HCT116 (cell line): ENCODE measurements around the gene CDKAL1. TPM values are rescaled to one million over a fixed set of nuclear protein-coding genes. Genes with fewer than 3 reads are reported as not detected.
A peak's percentile ranks its signal among the peaks of the same experiment; 100 is the strongest.

Experiments used
- ATAC-seq: fragments of 200-7000 bp; cut with Tn5 transposase; 2 replicates; pipeline ENCODE4 v1.9.1; 2020; ENCODE audit warnings: mild to moderate bottlenecking, moderate library complexity
- BruUV-seq: library from RNA; stranded (reverse); fragments of 400-500 nt; replicated peaks from 2 replicates; lab custom pipeline; 2021; lab: Mats Ljungman, UMichigan
- CTCF ChIA-PET: fragments of 300-600 bp; sonication (Branson Sonifier 250); formaldehyde crosslinking; loops from one replicate; lab custom pipeline; 2021; ENCODE audit warnings: antibody characterized with exemption; lab: Charles Lee
- POLR2A ChIA-PET: fragments of 300-600, 350-600 bp; sonication (Branson Sonifier 250); formaldehyde crosslinking; loops from one replicate; lab custom pipeline; 2021; ENCODE audit warnings: antibody characterized with exemption; lab: Charles Lee
- RAD21 ChIA-PET, 2 experiments: fragments of 300-600 bp; sonication (Branson Sonifier 250); formaldehyde crosslinking; loops; one replicate each; lab custom pipeline; 2023; ENCODE audit warnings: low total read pairs in 2 of 2; ENCODE audit not compliant: uncharacterized antibody in 2 of 2, unreplicated experiment in 2 of 2, low non-redundant PET in 1 of 2; lab: Charles Lee
- DNase-seq: peaks from one replicate; pipeline ENCODE4 v3.0.0-alpha.2; 2010; ENCODE audit warnings: low read depth, low spot score
- H2AFZ ChIP-seq: fragments of 200-600 bp; shearing (Covaris generic), sonication (generic); 2 replicates; pipeline ENCODE4 v1.6.1; 2017; ENCODE audit warnings: low read depth, mixed run types, mixed read lengths, antibody characterized with exemption, low read length; ENCODE audit not compliant: poor library complexity, severe bottlenecking
- H3K27ac ChIP-seq: 2 replicates; pipeline ENCODE4 v1.5.1; 2012; ENCODE audit warnings: low read depth, low read length
- H3K27me3 ChIP-seq: fragments of 200-600 bp; sonication (generic); 2 replicates; pipeline ENCODE4 v1.6.1; 2016; ENCODE audit warnings: mixed run types, low read length, mixed read lengths; ENCODE audit not compliant: insufficient read depth
- H3K36me3 ChIP-seq, 2 experiments: fragments of 200-500 bp in 1 of 2; fragments of 200-600 bp in 1 of 2; sonication (Bioruptor generic) in 1 of 2; sonication (generic) in 1 of 2; 2 replicates each; pipeline versions ENCODE4 v1.5.1 to v1.6.1; 2014 to 2016; ENCODE audit warnings: low read length in 2 of 2, inconsistent platforms in 1 of 2, mixed read lengths in 1 of 2, mixed run types in 1 of 2; ENCODE audit not compliant: insufficient read depth in 2 of 2, control insufficient read depth in 1 of 2
- H3K4me1 ChIP-seq, 2 experiments: fragments of 200-600 bp in 1 of 2; sonication (generic) in 1 of 2; 2 replicates each; pipeline versions ENCODE4 v1.5.1 to v1.6.1; 2012 to 2017; ENCODE audit warnings: low read length in 2 of 2, inconsistent platforms in 1 of 2, mild to moderate bottlenecking in 1 of 2, mixed read lengths in 1 of 2, mixed run types in 1 of 2, moderate library complexity in 1 of 2; ENCODE audit not compliant: insufficient read depth in 2 of 2, control insufficient read depth in 1 of 2
- H3K4me2 ChIP-seq: fragments of 200-600 bp; sonication (generic); 2 replicates; pipeline ENCODE4 v1.6.1; 2017; ENCODE audit warnings: mixed run types, low read length, mixed read lengths
- H3K4me3 ChIP-seq, 2 experiments: fragments of 200-600 bp in 1 of 2; sonication (generic) in 1 of 2; replicated peaks in 1 of 2; 2 replicates each; pipeline ENCODE4 v1.5.1; 2011 to 2016; ENCODE audit warnings: low read length in 2 of 2, control low read depth in 1 of 2, low read depth in 1 of 2, mild to moderate bottlenecking in 1 of 2, mixed read lengths in 1 of 2, mixed run types in 1 of 2
- H3K79me2 ChIP-seq: fragments of 200-600 bp; sonication (generic); 2 replicates; pipeline ENCODE4 v1.6.1; 2017; ENCODE audit warnings: mild to moderate bottlenecking, mixed run types, low read length, moderate library complexity, mixed read lengths; ENCODE audit not compliant: insufficient read depth
- H3K9ac ChIP-seq: fragments of 200-600 bp; sonication (generic); 2 replicates; pipeline ENCODE4 v1.6.1; 2016; ENCODE audit warnings: low read length, mixed read lengths
- H3K9me2 ChIP-seq: fragments of 200-600 bp; sonication (generic), shearing (Covaris generic); 2 replicates; pipeline ENCODE4 v1.6.1; 2017; ENCODE audit warnings: mixed run types, mild to moderate bottlenecking, moderate library complexity; ENCODE audit not compliant: insufficient read depth
- H3K9me3 ChIP-seq, 2 experiments: fragments of 200-500 bp in 1 of 2; fragments of 200-600 bp in 1 of 2; sonication (Bioruptor generic) in 1 of 2; sonication (generic) in 1 of 2; 2 replicates each; pipeline ENCODE4 v1.6.1; 2014 to 2017; ENCODE audit warnings: low read length in 2 of 2, mixed read lengths in 2 of 2, inconsistent platforms in 1 of 2, low read depth in 1 of 2, mild to moderate bottlenecking in 1 of 2, mixed run types in 1 of 2, moderate library complexity in 1 of 2; ENCODE audit not compliant: control insufficient read depth in 1 of 2, insufficient read depth in 1 of 2
- H4K20me1 ChIP-seq: fragments of 200-600 bp; sonication (generic), shearing (Covaris generic); 2 replicates; pipeline ENCODE4 v1.6.1; 2017; ENCODE audit warnings: mixed run types, mild to moderate bottlenecking, moderate library complexity; ENCODE audit not compliant: insufficient read depth
- FOSL1 ChIP-seq: IDR thresholded peaks from 2 replicates; pipeline ENCODE4 v1.6.1; 2012; ENCODE audit warnings: low read depth
- JUND ChIP-seq: IDR thresholded peaks from 2 replicates; pipeline ENCODE4 v1.6.1; 2012
- RAD21 ChIP-seq: IDR thresholded peaks from 2 replicates; pipeline ENCODE4 v1.6.1; 2012; ENCODE audit warnings: low read depth, mild to moderate bottlenecking
- SRF ChIP-seq: IDR thresholded peaks from 2 replicates; pipeline ENCODE4 v1.6.1; 2012; ENCODE audit warnings: low read depth
- intact Hi-C: fragments of 100-400 bp; cut with micrococcal nuclease; formaldehyde crosslinking; loops from 2 replicates; pipeline ENCODE4 v1.10.0; 2022
- total RNA-seq: library from RNA; stranded (reverse); gene quantifications from one replicate; pipeline ENCODE4 v1.2.1, GENCODE V29; 2021; ENCODE audit not compliant: unreplicated experiment

CDKAL1 gene
- total RNA-seq, 1 experiment from 2014 or later = 14.9 TPM

- peaks cover 28 to 32% of the 10 kb centered on the region in 2 experiments for H3K4me1 ChIP-seq
- no TSS peak for BruUV-seq
- TF ChIP-seq JUND (peak; percentile 23; the same call in 1 of the 2 replicates), FOSL1 (peak; percentile 30; the same call in 1 of the 2 replicates), RAD21 (no peak)
- no peaks in the 10 kb centered on the region for H3K9me2 ChIP-seq
- ATAC-seq (peak; percentile 76), DNase-seq (peak; percentile 6)
- no peak overlapping the region for H3K4me3 ChIP-seq
- POLR2A ChIA-PET = no interaction called here
- H3K4me2 ChIP-seq = peak overlapping the region; percentile 35
- H3K79me2 ChIP-seq = no peaks in the 10 kb centered on the region
- no peaks in the 10 kb centered on the region for H3K27me3 ChIP-seq
- H3K9ac ChIP-seq = no peak overlapping the region
- no peaks in the 10 kb centered on the region for H3K9me3 ChIP-seq
- H3K36me3 ChIP-seq = no peaks in the 10 kb centered on the region
- no peak overlapping the region for H2AFZ ChIP-seq
- CTCF ChIA-PET = no interaction called here
- RAD21 ChIA-PET = no interaction called here
- H3K27ac ChIP-seq = peak overlapping the region; percentile 57
- no peaks in the 10 kb centered on the region for H4K20me1 ChIP-seq
- intact Hi-C loops = no loop called here
Measured at GRCh38 chr6:21163110-21163837, 629.0 kb downstream of the CDKAL1 start.

DNA sequence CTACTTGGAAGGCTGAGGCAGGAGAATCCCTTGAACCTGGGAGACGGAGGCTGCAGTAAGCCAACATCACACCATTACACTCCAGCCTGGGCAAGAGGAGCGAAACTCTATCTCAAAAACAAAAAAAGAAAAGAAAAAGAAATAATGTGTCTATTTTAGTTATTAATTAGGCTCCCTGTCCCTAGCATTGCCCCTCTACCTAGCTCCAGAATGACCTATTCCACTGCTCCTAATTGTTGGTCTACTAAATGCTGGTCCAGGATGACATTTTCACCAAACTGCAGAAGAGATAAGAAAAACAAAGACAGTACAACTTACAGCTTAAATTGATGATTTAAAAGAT, 629.6 kb downstream of the CDKAL1 start:
- no peaks in the 10 kb centered on the region for H4K20me1 ChIP-seq
- no peak overlapping the region for H3K9ac ChIP-seq
- no peaks in the 10 kb centered on the region for H3K9me2 ChIP-seq
- no peaks in the 10 kb centered on the region for H3K27me3 ChIP-seq
- H3K79me2 ChIP-seq = no peaks in the 10 kb centered on the region
- H3K4me2 ChIP-seq = peak overlapping the region; percentile 35
- no peak for DNase-seq
- CTCF ChIA-PET = no interaction called here
- ATAC-seq = no peak
- intact Hi-C loops = no loop called here
- TF ChIP-seq SRF = no peak
- 0 out of 2 replicates have a peak, but pooled peaks have one; percentile 1 for TF ChIP-seq JUND
- RAD21 ChIA-PET = no interaction called here
- H2AFZ ChIP-seq = no peak overlapping the region
- H3K4me3 ChIP-seq = no peak overlapping the region
- peaks cover 28 to 32% of the 10 kb centered on the region in 2 experiments for H3K4me1 ChIP-seq
- peak overlapping the region; percentile 57 for H3K27ac ChIP-seq
- no peaks in the 10 kb centered on the region for H3K36me3 ChIP-seq
- no peaks in the 10 kb centered on the region for H3K9me3 ChIP-seq
- POLR2A ChIA-PET = no interaction called here
- BruUV-seq = no TSS peak
